Neural crest cell (in vitro differentiated cells): ENCODE measurements around the gene NHLRC2. TPM values are rescaled to one million over a fixed set of nuclear protein-coding genes. Genes with fewer than 3 reads are reported as not detected.

ENCODE experiments used
- DNase-seq: peaks from one replicate; pipeline ENCODE4 v3.0.0; 2021; ENCODE audit warnings: low read depth, mixed read lengths, low spot score
- H3K27ac Mint-ChIP-seq: one replicate; pipeline ENCODE4 v1.8.0; 2021; ENCODE audit warnings: mild to moderate bottlenecking, mixed read lengths; ENCODE audit not compliant: unreplicated experiment
- H3K27me3 Mint-ChIP-seq: 2 replicates; pipeline ENCODE4 v1.8.0; 2021; ENCODE audit warnings: low read depth, mild to moderate bottlenecking, mixed read lengths
- H3K36me3 Mint-ChIP-seq: 2 replicates; pipeline ENCODE4 v1.8.0; 2021; ENCODE audit warnings: low read depth, mild to moderate bottlenecking, mixed read lengths
- H3K4me1 Mint-ChIP-seq: 2 replicates; pipeline ENCODE4 v1.8.0; 2021; ENCODE audit warnings: mixed read lengths
- H3K4me3 Mint-ChIP-seq: one replicate; pipeline ENCODE4 v1.8.0; 2021; ENCODE audit warnings: mild to moderate bottlenecking, mixed read lengths
- H3K9me3 Mint-ChIP-seq: 2 replicates; pipeline ENCODE4 v1.8.0; 2021; ENCODE audit warnings: mixed read lengths
- CTCF ChIP-seq: fragments of 200-600 bp; sonication (generic); conservative IDR thresholded peaks from 2 replicates; pipeline ENCODE4 v1.5.0; 2021; ENCODE audit warnings: antibody characterized with exemption, mild to moderate bottlenecking
- total RNA-seq: library from RNA; stranded (reverse); gene quantifications from 2 replicates; pipeline ENCODE4 v1.2.1, GENCODE V29; 2021

NHLRC2 gene
- total RNA-seq, 1 donor from 2014 or later, result 58.7 TPM

- no peak overlapping the region for H3K27ac Mint-ChIP-seq
- H3K36me3 Mint-ChIP-seq, result peaks cover 16% of the 10 kb centered on the region
- H3K9me3 Mint-ChIP-seq, result peaks cover 10% of the 10 kb centered on the region
- no peak overlapping the region for H3K4me3 Mint-ChIP-seq
- TF ChIP-seq CTCF, result no peak
- H3K4me1 Mint-ChIP-seq, result no peaks in the 10 kb centered on the region
- no peak for DNase-seq
- H3K27me3 Mint-ChIP-seq, result no peaks in the 10 kb centered on the region
Measured at GRCh38 chr10:113924186-113924585, 69.7 kb downstream of the NHLRC2 start.

DNA sequence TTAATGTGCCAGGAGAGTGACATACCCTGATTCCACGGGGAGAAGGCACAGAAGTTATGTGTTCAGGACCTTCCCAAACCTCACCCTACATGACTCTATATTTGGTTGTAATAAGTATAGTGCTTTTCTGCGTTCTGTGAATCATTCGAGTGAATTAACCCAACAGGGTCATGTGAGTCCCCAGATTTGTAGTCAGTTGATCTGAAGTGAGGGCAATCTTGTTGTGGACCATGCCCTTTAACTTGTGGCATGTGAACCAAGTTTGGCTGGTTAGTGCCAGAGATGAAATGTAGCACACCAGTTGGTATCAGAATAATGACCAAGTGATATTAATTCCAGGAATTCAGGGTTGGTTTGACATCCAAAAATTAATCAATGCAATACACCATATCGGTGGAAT lies 70.2 kb downstream of the NHLRC2 start:
- peaks cover 10% of the 10 kb centered on the region for H3K9me3 Mint-ChIP-seq
- H3K36me3 Mint-ChIP-seq, result peaks cover 16% of the 10 kb centered on the region
- no peaks in the 10 kb centered on the region for H3K27me3 Mint-ChIP-seq
- no peak for TF ChIP-seq CTCF
- no peak overlapping the region for H3K4me3 Mint-ChIP-seq
- H3K4me1 Mint-ChIP-seq, result no peaks in the 10 kb centered on the region
- no peak overlapping the region for H3K27ac Mint-ChIP-seq
- no peak for DNase-seq

DNA sequence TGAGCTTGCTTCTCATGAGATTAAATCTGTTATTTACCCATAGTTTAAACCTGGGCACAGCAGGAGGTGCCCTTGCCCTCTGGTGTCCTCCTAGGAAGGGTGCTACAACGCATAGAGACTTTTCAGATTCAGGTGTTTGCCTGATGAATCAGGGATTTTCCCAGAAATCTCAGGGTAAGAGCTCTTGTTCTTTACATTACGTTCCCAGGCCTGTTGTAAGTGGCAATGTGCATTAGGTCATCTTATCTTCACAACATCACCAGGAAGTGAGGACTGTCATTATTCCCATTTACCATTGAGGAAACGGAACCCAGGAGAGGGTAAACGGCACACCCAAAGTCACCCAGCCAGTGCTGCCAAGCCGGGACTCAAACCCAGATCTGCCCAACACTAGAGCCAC lies 73.0 kb downstream of the NHLRC2 start:
- no peak for DNase-seq
- H3K9me3 Mint-ChIP-seq, result peaks cover 10% of the 10 kb centered on the region
- no peaks in the 10 kb centered on the region for H3K27me3 Mint-ChIP-seq
- H3K4me3 Mint-ChIP-seq, result no peak overlapping the region
- H3K4me1 Mint-ChIP-seq, result no peaks in the 10 kb centered on the region
- H3K36me3 Mint-ChIP-seq, result peaks cover 16% of the 10 kb centered on the region
- TF ChIP-seq CTCF, result no peak
- no peak overlapping the region for H3K27ac Mint-ChIP-seq

GRCh38 chr10:113928830-113929229 lies 74.4 kb downstream of the NHLRC2 start:
- peaks cover 6% of the 10 kb centered on the region for H3K9me3 Mint-ChIP-seq
- H3K4me3 Mint-ChIP-seq, result no peak overlapping the region
- H3K27ac Mint-ChIP-seq, result no peak overlapping the region
- no peak for TF ChIP-seq CTCF
- DNase-seq, result no peak
- H3K4me1 Mint-ChIP-seq, result no peaks in the 10 kb centered on the region
- H3K36me3 Mint-ChIP-seq, result peaks cover 13% of the 10 kb centered on the region
- H3K27me3 Mint-ChIP-seq, result no peaks in the 10 kb centered on the region

DNA sequence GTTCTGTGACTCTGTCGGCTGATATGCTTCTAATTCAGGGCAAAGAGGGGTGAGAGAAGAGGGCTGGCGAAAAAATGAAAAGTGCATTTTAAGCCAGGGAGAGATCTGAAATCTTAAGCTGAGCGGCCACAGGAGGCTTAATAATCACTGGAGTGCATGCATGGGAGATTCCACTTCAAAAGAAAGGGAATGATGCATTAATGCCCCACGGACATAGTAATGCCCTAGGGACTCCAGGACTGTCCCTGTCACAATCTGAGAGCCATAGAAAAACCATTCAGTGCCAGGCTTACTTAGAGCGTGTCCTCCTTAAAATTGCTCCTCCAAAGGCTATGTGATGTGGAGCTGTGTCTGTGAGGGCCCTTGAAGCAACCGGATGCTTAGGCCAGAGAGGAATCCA lies 75.1 kb downstream of the NHLRC2 start:
- Mint-ChIP-seq H3K4me1 (no peaks in the 10 kb centered on the region), H3K4me3 (no peak overlapping the region), H3K27ac (no peak overlapping the region), H3K36me3 (peaks cover 9% of the 10 kb centered on the region), H3K27me3 (no peaks in the 10 kb centered on the region), H3K9me3 (peaks cover 6% of the 10 kb centered on the region)
- DNase-seq, result no peak
- no peak for TF ChIP-seq CTCF

DNA sequence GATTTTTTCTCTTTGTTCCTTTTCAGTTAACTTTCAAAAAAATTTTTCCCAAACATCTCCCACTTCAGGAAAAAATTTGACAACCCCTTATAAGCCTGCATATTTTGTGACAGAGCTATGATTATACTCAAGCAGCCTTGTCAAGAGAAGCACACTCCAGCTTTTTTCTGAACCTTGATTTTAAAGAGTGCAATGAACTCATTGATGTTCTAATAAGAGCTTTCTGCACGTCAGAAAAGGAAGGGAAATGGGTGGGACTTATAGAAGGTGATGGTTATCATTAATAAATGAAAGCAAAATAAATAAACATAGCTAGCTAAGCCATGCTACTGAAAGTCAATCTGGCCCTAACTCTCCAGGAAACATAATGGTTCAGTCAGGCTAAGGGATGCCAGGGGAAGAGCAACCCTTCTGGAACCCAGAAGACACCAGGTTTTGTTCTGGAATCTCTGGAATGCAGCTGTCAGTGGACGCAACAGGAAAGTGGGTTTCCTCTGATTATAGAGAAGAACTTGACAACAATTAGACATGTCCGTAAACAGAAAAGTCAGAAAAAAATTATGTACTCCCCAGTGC lies 76.1 kb downstream of the NHLRC2 start:
- no peak for DNase-seq
- no peak for TF ChIP-seq CTCF
- H3K36me3 Mint-ChIP-seq, result peaks cover 3% of the 10 kb centered on the region
- H3K27me3 Mint-ChIP-seq, result no peaks in the 10 kb centered on the region
- H3K4me1 Mint-ChIP-seq, result no peaks in the 10 kb centered on the region
- H3K27ac Mint-ChIP-seq, result no peak overlapping the region
- no peaks in the 10 kb centered on the region for H3K9me3 Mint-ChIP-seq
- H3K4me3 Mint-ChIP-seq, result no peak overlapping the region
